ENCODE results near the gene PLCXD1.
"Not testable (repeated sequence)": the region's sequence is repeated elsewhere in the genome, so short reads cannot be mapped to it uniquely, and the experiment has no call there.

DNA sequence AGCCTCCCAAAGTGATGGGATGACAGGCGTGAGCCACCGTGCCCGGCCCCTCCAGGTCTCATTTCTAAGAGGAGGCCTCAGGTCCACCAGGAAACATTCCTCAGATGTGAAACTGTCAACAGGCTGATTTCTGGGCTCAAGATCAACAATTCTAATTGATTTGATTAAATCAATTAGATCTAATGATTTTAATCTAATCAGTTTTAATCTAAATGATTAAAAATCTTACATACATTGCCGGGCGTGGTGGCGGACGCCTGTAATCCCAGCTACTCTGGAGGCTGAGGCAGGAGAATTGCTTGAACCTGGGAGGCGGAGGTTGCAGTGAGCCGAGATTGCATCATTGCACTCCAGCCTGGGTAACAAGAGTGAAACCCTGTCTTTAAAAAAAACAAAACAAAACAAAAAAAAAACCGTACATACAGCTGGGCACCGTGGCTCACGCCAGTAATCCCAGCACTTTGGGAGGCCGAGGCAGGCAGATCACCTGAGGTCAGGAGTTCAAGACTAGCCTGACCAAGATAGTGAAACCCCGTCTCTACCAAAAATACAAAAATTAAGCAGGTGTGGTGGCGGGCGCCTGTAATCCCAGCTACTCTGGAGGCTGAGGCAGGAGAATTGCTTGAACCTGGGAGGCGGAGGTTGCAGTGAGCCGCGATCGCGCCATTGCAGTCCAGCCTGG, 960 bp downstream of the PLCXD1 start:
- TF ChIP-seq CBX2 (IDR thresholded peaks at IDR 0.05; ENCODE audit: borderline replicate concordance, low read depth); ZFP36 (IDR thresholded peaks at IDR 0.05; ENCODE audit: borderline replicate concordance, partially characterized antibody); MAFK (IDR thresholded peaks at IDR 0.05; ENCODE audit: partially characterized antibody); MYC (IDR thresholded peaks at IDR 0.05; ENCODE audit: borderline replicate concordance, low read length): not testable (repeated sequence)
- TF ChIP-seq, protein P1, sequence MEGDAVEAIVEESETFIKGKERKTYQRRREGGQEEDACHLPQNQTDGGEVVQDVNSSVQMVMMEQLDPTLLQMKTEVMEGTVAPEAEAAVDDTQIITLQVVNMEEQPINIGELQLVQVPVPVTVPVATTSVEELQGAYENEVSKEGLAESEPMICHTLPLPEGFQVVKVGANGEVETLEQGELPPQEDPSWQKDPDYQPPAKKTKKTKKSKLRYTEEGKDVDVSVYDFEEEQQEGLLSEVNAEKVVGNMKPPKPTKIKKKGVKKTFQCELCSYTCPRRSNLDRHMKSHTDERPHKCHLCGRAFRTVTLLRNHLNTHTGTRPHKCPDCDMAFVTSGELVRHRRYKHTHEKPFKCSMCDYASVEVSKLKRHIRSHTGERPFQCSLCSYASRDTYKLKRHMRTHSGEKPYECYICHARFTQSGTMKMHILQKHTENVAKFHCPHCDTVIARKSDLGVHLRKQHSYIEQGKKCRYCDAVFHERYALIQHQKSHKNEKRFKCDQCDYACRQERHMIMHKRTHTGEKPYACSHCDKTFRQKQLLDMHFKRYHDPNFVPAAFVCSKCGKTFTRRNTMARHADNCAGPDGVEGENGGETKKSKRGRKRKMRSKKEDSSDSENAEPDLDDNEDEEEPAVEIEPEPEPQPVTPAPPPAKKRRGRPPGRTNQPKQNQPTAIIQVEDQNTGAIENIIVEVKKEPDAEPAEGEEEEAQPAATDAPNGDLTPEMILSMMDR (IDR thresholded peaks at IDR 0.05): not testable (repeated sequence)
- TF ChIP-seq, protein P2, sequence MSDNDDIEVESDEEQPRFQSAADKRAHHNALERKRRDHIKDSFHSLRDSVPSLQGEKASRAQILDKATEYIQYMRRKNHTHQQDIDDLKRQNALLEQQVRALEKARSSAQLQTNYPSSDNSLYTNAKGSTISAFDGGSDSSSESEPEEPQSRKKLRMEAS (IDR thresholded peaks at IDR 0.05): not testable (repeated sequence)

All from A549 (cell line).